HG03196 (cell line): ENCODE measurements around the gene SGCA.

ENCODE experiments used
- ATAC-seq: cut with Tn5 transposase; IDR thresholded peaks from one replicate; pipeline ENCODE4 v1.9.1; 2021; ENCODE audit not compliant: unreplicated experiment

The SGCA gene

GRCh38 chr17:50134206-50135110, 31.3 kb upstream of the SGCA start:
- no peak for ATAC-seq

- no peak for ATAC-seq
Measured at GRCh38 chr17:50135316-50136095, 30.3 kb upstream of the SGCA start.

- no peak for ATAC-seq
Measured at GRCh38 chr17:50136096-50136687, 29.6 kb upstream of the SGCA start.

- no peak for ATAC-seq
Measured at GRCh38 chr17:50137042-50137441, 28.8 kb upstream of the SGCA start.

- ATAC-seq = no peak
Measured at GRCh38 chr17:50139185-50139783, 26.5 kb upstream of the SGCA start.

GRCh38 chr17:50139950-50140885, 25.6 kb upstream of the SGCA start:
- ATAC-seq = no peak

- ATAC-seq = no peak
Measured at GRCh38 chr17:50141026-50141744, 24.6 kb upstream of the SGCA start.

- no peak for ATAC-seq
Measured at GRCh38 chr17:50141745-50142110, 24.1 kb upstream of the SGCA start.

GRCh38 chr17:50143461-50144176, 22.2 kb upstream of the SGCA start:
- no peak for ATAC-seq

- no peak for ATAC-seq
Measured at GRCh38 chr17:50144355-50144754, 21.4 kb upstream of the SGCA start.

GRCh38 chr17:50144845-50145531, 20.8 kb upstream of the SGCA start:
- ATAC-seq = no peak

- no peak for ATAC-seq
Measured at GRCh38 chr17:50145532-50146229, 20.1 kb upstream of the SGCA start.

- no peak for ATAC-seq
Measured at GRCh38 chr17:50146230-50146926, 19.4 kb upstream of the SGCA start.

- ATAC-seq = no peak
Measured at GRCh38 chr17:50146927-50147665, 18.7 kb upstream of the SGCA start.

- ATAC-seq = no peak
Measured at GRCh38 chr17:50147841-50148225, 18.0 kb upstream of the SGCA start.

- ATAC-seq = peak; percentile 23
Measured at GRCh38 chr17:50148226-50149090, 17.3 kb upstream of the SGCA start.
